Kidney capillary endothelial cell (primary cell): ENCODE results near the gene CAT.

Source experiments
- DNase-seq: peaks from one replicate; pipeline ENCODE4 v3.0.0-alpha.2; 2018; ENCODE audit warnings: low spot score

CAT gene

DNA sequence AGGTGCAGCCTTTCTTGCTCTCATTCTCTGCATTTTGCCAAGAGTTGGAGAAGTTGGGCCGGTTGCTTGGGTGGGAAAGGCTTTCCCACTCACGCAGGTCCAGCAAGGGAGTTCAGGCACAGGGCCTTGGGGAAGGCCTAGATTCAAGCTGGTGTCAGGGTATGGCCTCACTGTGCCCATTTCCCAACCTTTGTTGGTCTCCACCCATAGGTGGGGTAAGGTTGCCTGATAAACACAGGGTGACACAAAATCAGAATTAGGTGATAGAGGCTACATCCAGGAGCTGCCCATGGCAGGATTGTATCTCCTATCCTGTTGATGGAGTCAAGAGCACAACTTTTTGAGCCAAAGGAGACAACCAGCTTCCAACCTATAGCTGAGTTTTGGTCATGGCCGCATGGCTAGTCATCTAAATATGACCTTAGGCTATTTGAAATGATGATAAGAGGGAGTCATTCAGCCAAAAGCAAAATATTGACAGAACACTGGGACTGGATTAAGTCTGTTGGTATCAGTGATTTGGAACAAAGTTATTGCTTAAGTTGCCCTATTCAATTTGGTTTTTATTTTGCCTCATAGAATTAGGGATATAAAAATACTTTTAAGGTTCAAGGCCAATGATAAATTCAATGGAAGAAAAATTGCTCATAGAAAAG lies 20.9 kb downstream of the CAT start:
- no peak for DNase-seq

DNA sequence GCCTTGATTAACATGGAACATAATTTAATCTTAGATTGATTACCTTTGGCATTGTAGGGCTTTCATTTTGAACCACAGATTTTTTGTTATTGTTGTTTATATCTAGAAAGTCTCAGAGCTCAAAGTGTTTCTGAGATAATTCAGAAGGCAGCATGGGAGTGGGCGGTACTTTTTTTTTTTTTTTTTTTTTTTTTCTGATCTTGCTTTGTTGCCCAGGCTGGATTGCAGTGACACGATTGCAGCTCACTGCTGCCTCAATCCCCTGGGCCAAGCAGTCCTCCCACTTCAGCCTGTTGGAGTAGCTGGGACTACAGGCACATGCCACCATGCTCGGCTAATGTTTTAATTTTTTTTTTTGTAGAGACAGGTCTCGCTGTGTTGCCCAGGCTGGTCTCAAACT lies 21.5 kb downstream of the CAT start:
- DNase-seq = no peak

DNA sequence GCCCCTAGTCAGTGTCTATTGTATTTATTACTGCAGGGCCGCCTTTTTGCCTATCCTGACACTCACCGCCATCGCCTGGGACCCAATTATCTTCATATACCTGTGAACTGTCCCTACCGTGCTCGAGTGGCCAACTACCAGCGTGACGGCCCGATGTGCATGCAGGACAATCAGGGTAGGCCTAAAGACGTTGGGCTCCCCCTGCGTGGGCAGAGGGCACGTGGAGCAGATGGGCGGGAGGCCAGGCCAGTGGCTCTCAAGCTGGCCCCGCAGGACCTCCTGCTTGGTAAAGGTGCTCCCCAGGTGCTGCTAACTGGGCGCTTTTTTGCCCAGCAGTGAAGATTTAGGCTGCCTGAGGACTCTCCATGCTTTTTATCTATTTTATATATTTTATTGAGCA lies 22.5 kb downstream of the CAT start:
- no peak for DNase-seq

DNA sequence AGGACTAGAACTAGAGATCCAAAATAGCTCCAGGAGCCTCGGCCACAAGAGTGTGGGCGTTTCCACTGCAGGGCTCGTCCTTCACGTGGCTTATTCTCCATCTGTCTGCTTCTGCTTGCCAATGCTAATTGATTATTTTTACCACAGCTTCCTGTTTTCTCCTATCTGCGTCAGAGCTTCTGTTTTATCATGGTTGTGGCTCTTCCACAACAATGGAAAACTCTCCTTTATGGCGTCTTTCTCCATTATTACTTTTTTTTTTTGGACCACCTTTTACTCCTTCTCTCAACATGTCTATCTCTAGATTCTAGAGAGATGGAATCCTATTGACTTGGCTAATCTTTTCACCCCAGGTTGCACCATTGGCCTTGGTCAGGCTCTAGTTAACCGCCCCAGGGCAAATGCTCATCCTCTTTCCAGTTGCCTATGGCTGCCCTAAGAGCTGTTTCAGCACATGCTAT lies 25.9 kb downstream of the CAT start:
- no peak for DNase-seq

DNA sequence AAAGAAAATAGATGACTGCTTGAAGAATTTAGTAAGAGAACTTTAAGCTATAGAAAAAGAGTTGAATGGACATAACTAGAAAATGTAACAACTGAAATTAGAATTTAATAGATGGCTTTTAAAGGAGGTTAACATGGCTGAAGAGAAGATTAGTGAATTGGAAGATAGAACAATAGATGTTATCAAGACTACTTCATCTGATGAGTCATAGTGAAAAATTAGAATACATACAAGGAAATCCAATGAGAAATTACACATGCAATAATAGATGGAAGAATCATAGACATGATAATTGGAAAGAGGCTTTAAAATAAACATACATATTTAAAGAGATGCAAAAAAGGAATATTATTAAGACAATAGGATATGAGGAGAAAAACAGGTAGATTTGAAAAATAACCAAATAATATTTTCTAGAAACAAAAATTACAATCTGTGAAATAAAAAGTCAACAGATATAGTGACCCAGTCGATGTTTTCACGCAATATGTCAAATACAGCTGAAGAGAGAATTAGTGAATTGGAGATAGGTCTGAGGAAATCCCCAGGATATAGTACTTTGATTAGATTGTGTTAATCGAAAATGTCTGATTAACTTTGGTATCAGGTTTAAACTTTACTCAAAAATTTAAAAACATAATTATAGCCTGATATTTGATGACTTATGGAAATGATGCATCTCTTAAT lies 28.2 kb downstream of the CAT start:
- peak; percentile 10 for DNase-seq

DNA sequence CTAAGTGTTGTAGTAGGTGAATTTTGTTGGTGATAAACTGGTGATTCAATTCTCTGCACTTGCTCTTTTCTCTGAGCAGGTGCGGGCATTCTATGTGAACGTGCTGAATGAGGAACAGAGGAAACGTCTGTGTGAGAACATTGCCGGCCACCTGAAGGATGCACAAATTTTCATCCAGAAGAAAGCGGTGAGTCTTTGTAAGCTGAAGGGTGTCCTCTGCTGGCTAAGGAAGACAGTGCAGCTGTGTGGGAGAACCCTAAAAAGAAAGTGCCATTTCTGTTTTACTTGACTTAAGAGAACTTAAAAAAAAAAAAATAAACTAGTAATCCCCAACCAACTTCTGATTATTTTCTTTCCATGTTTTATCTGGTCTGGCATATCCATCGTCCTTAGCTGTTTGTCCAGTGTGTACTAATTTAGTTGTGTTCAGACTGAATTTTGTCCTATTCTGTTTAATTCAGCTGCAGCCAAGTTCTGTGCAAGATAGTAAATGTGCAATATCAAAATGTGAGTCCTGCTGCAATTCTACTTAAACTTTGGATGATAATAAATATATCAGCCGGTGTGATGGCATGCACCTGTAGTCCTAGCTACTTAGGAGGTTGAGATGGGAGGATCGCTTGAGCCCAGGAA lies 29.6 kb downstream of the CAT start:
- DNase-seq = no peak

DNA sequence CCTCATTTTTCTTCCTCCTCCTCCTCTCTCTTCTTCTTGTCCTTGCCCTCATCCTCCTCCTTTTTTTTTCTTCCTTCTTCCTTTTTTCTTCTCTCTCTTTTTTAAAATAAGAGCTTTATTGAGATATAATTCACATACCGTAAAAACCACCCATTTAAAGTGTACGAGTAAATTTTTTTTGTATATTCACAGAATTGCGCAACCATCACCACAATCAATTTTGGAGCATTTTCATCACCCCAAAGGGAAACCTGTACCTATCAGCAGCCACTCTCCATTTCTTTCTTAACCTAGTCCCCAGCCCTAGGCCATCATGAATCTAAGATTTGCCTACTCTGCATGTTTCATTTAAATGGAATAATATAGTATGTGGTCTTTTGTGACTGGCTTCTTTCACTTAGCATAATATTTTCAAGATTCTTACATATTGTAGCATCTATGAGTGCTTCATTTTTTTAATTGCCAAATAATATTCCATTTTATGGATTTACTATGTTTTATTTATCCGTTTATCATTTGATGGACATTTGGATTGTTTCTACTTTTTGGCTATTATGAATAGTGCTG lies 35.0 kb downstream of the CAT start:
- no peak for DNase-seq

DNA sequence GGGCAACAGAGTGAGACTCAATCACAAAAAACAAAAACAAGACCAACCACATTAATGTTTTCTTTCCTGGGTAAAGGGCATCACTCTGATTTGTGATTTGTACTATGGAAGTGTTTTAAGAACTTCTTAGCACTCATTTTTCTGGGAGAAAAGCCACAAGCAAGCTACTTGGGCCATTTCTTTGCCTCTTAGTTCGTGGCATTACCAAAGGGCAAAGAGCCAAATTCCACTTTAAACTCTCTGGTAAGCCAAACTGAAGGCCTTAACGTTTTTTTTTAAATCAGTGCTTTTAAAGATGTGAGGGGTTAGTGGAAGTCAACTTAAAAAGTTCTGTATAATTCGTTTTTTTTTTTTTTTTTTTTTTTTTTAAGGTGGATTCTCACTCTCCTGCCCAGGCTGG lies 36.9 kb downstream of the CAT start:
- no peak for DNase-seq

DNA sequence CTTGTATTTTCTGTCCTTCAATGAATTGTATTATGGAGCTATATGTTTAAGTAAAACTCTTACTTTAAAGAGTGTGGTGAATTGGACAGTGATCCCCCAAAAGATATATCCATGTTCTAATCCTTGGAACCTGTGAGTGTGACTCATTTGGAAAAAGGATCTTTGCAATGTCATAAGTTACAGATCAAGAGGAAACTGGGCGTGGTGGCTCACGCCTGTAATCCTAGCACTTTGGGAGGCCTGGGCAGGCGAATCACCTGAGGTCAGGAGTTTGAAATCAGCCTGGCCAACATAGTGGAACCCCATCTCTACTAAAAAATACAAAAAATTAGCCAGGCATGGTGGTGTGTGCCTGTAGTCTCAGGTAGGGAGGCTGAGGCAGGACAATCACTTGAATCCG lies 38.1 kb downstream of the CAT start:
- DNase-seq = no peak

DNA sequence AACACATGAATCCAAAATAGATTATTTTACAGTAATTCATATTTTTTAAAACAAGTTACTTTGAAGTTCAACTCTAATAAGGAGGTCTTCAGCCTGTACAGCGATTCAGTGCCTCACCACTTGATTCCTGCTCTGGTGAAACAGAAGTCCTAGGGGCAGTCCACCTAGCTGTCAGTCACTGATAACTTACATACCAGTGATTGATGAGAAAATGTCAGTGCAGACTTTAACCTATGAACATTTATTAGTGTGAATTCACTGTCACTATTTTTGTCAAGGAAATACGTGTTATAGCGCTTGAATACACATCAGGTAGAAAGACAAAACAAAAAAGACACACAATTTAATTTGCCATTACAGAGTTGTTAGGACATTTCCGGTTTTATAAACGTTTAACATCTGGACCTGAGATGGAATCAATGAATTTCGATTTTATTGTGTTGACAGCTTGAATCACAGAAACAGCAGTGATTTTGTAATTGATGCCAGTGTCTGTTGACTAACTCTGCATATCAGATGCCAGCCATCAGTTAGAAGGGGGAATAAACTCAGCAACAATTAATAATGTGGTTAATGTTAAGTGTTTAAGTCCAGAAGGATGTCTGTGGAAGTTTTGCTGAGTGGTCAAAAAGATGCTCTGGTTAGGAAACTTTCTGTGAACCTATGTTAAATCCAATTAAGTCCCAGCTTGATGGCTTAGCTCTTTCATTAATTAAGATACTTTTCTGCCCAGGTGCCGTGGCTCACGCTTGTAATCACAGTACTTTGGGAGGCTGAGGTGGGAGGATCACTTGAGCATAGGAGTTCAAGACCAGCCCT lies 40.3 kb downstream of the CAT start:
- no peak for DNase-seq

DNA sequence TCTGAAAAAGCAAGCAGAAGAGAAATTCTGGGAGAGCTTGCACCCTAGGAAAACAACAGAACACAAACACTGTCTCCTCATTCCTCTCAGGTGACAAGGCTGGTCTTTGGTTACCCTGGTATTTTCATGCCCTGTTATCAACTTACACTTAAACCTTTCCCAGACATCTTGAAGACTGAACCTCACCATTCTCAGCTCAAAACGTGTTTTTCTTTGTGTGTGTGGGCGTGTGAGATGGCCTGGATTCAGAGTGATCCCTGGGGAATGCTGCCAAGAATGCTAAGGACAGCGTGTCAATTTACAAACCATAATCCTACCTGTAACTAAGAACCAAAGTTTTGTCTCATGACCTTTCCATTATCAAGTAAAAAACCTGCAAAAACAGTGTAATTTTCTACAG lies 41.6 kb downstream of the CAT start:
- DNase-seq = no peak

DNA sequence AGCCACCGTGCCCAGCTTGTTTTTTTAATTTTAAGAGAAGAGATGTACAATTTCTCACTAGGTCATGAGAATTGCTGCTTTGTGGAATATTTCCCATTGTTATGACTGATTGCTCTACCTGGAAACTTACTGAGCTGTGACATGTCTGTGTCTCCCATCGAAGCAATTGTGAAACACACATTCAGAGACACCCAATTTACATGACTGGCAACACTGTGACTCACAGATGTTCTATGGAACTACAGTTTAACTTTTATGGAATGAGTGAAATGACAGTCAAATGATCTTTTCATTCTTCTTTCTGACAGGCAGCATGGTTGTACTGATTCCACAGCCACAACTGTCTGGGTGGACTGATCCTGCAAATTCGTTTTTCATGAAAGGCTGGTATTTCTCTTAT lies 42.6 kb downstream of the CAT start:
- no peak for DNase-seq

DNA sequence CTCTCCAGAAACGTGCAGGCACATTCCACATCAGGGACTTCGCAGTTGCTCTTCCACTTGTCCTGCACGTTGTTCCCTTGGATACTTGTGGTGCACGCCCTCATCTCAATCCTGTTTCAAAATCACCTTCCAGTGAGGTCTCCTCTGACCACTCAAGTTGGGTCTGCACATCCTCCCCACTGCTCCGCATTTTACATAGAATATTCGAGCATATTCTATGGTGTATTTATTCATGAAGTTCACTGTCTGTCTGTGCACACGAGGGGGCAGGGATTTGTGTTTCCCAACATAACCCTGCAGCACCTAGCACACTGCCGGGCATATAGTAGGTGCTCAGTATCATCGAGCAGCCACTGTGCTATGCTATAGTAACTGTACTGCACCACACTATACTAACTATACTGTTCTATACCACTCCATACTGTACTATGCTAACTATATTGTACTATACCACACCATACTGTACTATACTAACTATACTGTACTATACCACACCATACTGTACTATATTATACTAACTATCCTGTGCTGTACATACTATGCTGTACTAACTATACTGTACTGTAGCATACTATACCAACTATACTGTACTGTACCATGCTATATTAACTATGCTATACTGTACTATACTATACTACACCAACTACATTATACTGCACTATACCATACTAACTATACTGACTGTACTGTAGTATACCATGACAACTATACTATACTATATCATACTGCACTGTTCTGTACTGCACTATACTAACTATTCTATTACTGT lies 44.6 kb downstream of the CAT start:
- DNase-seq = no peak

DNA sequence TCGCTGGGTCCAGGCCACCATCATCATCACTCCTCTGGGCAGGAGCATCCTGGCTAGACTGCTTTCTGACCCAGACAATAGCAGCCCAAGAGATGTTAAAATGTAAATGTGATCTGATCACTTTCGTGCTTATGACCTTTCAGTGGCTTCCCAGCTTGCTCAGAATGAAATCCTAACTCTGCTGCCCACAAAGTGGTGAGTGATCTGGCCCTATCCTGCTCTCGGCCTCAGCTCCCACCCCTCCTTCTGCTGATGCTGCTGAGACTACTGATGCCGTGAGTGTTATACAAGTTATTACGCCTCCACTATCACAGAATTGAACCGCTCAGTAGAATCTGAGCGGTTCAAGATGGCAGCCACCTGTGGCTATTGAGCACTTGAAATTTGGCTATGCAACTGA lies 48.7 kb downstream of the CAT start:
- DNase-seq = no peak

DNA sequence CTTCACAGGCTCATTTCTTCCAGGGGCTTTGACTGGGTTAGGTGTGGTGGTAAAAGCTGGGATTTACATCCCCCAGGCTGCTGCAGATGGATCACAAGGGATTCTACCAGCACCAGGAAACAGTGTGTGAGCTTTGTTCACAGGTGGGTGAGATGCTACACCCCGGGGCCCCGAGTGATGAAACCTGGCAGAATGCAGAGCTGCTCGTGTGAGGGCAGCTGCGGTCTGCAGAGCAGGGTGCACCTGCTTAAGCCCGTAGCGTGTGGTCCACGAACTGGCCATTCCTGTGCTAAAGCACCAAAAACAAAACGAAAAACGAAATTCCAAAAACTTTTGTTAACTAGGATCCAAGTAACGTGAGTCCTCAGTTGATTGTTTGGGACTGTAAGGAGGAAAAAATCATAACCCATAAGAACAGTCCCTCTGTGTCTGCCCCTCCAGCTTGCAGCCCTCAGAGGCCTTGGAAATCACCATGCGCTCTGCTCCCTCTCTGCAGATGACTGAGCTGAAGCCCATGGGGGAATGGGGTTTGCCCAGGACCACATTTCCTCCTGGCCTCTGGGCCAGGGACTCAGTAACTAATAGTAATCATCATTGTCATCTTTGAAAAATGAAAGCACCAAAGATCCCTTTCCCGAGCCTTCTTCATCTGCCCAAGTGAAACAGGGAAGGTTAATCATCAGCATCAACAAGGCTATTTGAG lies 50.3 kb downstream of the CAT start:
- DNase-seq = no peak

DNA sequence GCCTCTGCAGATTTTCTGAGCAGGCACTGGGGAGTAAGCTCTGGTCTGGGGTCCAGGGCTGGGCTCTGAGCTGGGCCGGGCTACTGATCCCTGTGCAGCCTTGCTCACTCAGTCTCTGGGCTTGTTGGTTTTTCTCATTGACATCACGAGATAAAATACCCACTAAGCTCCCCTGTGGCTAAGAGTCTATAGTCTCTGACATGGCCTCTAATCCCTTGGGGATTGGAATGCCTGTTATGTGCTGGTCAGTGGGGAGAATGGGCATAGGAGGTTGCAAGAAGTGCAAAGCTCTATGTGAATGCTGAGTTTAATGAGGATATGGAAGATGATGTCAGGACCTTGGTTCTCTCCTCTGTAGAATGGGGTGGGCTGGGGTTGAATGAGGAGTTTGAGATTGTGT lies 51.6 kb downstream of the CAT start:
- no peak for DNase-seq

DNA sequence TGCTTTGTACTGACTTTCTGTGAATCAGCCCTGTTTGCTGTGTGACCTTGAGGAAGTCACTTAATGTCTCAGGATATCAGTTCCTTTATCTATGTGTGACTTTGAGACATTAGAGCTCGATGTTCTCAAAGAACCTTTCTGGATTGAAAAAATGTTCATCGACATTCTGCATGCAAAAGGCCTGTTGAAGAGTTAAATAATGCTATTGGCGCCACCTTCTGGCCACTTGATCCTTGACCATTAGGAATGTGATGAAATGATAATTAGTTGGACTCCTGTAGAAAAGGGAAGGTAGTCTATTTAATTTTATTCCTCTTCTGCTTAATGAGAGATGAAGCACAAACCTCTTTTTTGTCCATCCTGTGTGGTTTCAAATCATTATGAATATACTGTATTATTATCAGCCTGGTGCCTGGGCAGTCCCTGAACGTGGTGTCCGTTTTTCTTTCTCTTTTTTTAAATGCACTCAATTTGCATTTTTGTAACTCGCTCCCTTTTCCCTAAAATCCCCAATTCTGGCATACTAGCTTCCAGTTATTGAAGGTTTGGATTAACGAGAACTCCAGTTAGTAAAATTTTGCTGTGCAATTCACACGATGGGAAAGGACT lies 54.2 kb downstream of the CAT start:
- peak; percentile 64 for DNase-seq

DNA sequence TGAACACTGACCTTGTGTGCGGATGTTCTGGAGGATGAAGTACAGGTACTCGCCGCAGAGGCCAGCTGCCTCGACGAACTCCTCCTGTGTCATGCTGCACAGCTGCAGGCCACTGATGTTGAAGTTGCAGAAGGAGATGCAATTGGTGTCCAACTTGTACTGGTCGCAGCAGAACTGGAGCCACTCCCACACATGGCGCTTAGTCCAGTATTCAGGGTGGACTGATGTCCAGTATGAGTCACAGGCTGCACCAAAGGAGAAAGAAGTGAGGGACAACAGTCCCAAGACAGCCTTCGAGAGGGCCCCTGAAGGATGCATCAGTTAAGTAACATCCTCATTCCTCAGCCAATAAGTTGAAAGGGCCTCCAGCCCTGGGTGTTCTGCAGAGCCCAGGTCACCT lies 54.7 kb downstream of the CAT start:
- DNase-seq = no peak

DNA sequence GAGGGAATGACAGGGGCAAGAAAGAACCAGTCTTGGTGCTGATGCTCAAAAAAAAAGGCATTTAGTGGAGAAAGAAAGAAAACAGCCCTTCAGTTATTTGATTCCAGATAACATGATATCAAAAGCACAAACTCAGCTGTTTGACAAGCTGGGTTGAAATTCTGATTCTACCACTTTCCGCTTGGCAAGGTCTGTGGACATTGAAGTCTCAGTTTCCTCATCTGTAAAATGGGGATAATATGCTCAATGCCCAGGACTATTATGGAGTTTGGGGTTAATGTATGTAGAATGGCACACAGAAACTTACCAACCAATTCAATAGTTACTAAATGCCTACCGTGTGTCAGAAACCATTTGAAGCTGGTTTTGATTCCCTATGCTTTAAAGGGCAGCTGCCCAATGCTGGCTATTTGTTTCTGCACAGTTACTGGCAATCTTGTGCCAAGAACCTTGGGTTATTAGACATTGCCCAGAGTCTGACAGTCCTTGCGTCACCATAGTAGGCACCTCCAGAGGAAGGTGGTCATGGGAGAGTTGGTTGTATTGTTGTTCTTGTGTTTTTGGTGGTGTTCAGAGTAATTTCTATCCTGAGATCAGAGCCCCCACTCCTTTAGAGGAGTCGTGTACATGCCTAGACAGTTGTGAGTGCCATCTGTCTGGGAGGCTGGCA lies 55.3 kb downstream of the CAT start:
- DNase-seq = no peak

DNA sequence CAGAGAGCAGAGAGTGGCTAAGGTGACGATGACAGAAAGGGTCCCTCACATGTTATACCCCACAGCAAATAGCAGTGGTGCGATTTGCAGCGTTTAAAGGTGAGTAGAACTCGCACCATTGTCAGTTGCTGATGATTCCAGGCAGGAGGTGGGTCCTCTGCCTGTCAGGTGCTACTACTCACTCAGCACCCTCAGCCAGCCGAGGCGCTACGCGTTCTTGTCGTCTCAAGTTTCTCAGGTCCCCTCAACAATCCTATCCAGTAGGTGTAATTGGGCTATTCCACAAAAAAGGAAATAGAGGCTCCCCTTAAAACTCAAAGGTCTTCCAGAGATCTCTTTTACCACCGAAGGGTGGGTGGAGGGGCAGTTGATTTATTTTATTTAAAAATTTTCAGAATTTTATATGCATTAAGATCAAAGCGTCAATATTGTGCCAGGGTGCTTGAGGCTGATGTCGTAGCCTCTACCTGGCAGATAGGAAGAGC lies 56.5 kb downstream of the CAT start:
- no peak for DNase-seq
